GM12878 (cell line): ENCODE results near the gene MYLK3. TPM values are rescaled to one million over a fixed set of nuclear protein-coding genes. Genes with fewer than 3 reads are reported as not detected.

Experiments
- ATAC-seq: fragments of 200-7000 bp; cut with Tn5 transposase; 3 replicates; pipeline ENCODE4 v1.9.1; 2020; ENCODE audit warnings: mild to moderate bottlenecking, moderate library complexity
- BruUV-seq: library from RNA; stranded (reverse); fragments of 400-500 nt; replicated peaks from 2 replicates; lab custom pipeline; 2021; lab: Mats Ljungman, UMichigan
- CTCF ChIA-PET: fragments of 300-600 bp; sonication (Branson Sonifier 250); formaldehyde crosslinking; extraction: SDS; loops from one replicate; lab custom pipeline; 2021; ENCODE audit warnings: inconsistent platforms; lab: Yijun Ruan, JAX
- POLR2A ChIA-PET: fragments of 350-600 bp; formaldehyde crosslinking; extraction: SDS; loops from one replicate; lab custom pipeline; 2021; ENCODE audit warnings: inconsistent platforms; lab: Charles Lee
- RAD21 ChIA-PET: fragments of 300-600 bp; sonication (Branson Sonifier 250); formaldehyde crosslinking; loops from one replicate; lab custom pipeline; 2023; ENCODE audit warnings: antibody characterized with exemption; ENCODE audit not compliant: unreplicated experiment; lab: Charles Lee
- SMC1A ChIA-PET: fragments of 300-600 bp; sonication (Branson Sonifier 250); formaldehyde crosslinking; loops from one replicate; lab custom pipeline; 2023; ENCODE audit not compliant: unreplicated experiment, uncharacterized antibody; lab: Charles Lee
- DNase-seq: peaks from one replicate; pipeline ENCODE4 v3.0.0-alpha.2; 2011; ENCODE audit warnings: low read depth, low spot score
- FAIRE-seq: peaks from 3 replicates; lab custom pipeline; 2011; peaks lifted over from hg19 to GRCh38; lab: Jason Lieb, UNC
- H2AFZ ChIP-seq: 2 replicates; pipeline ENCODE4 v1.6.0; 2011; ENCODE audit warnings: low read depth, low read length, control low read depth; ENCODE audit not compliant: control insufficient read depth
- H3K27ac ChIP-seq: 2 replicates; pipeline ENCODE4 v1.5.1; 2011; ENCODE audit warnings: control low read depth; ENCODE audit not compliant: control insufficient read depth, insufficient read depth
- H3K27me3 ChIP-seq, 2 experiments: replicated peaks in 1 of 2; 2 replicates each; pipeline versions ENCODE4 v1.6.0 to v1.6.1; 2011; ENCODE audit warnings: low read length in 1 of 2; ENCODE audit not compliant: control insufficient read depth in 2 of 2, insufficient read depth in 2 of 2
- H3K36me3 ChIP-seq, 2 experiments: 2 replicates each; pipeline ENCODE4 v1.5.1; 2011; ENCODE audit warnings: low read length in 1 of 2; ENCODE audit not compliant: control insufficient read depth in 2 of 2, insufficient read depth in 2 of 2
- H3K4me1 ChIP-seq: 2 replicates; pipeline ENCODE4 v1.6.1; 2011; ENCODE audit warnings: mild to moderate bottlenecking, low read length, moderate library complexity, mixed read lengths; ENCODE audit not compliant: control insufficient read depth, insufficient read depth
- H3K4me2 ChIP-seq: 2 replicates; pipeline ENCODE4 v1.6.0; 2011; ENCODE audit warnings: control low read depth; ENCODE audit not compliant: control insufficient read depth, insufficient read depth
- H3K4me3 ChIP-seq: fragments of 200-600 bp; sonication (generic); 2 replicates; pipeline ENCODE4 v1.5.1; 2016
- H3K79me2 ChIP-seq: 2 replicates; pipeline ENCODE4 v1.6.0; 2011; ENCODE audit warnings: low read length; ENCODE audit not compliant: control insufficient read depth, insufficient read depth
- H3K9ac ChIP-seq: 2 replicates; pipeline ENCODE4 v1.8.0; 2011; ENCODE audit warnings: low read length, control low read depth, mixed read lengths; ENCODE audit not compliant: control insufficient read depth, insufficient read depth
- H3K9me3 ChIP-seq: replicated peaks from 3 replicates; pipeline ENCODE4 v1.5.1; 2011; ENCODE audit warnings: mild to moderate bottlenecking, low read length; ENCODE audit not compliant: control insufficient read depth, insufficient read depth
- H4K20me1 ChIP-seq: 2 replicates; pipeline ENCODE4 v1.6.0; 2011; ENCODE audit not compliant: control insufficient read depth, insufficient read depth
- ESRRA ChIP-seq: IDR thresholded peaks from 2 replicates; pipeline ENCODE4 v1.6.1; 2012; ENCODE audit warnings: mild to moderate bottlenecking, low read length, improper control_type of control experiment
- GABPA ChIP-seq: IDR thresholded peaks from 2 replicates; pipeline ENCODE4 v1.6.1; 2014; ENCODE audit warnings: antibody characterized with exemption, low read depth, mild to moderate bottlenecking, inconsistent platforms
- HDAC2 ChIP-seq: fragments of 200-600 bp; sonication (generic); IDR thresholded peaks from 2 replicates; pipeline ENCODE4 v1.6.1; 2017
- KLF5 ChIP-seq: fragments of 450-650 bp; IDR thresholded peaks from 2 replicates; pipeline ENCODE4 v1.6.1; 2014; ENCODE audit warnings: mild to moderate bottlenecking; ENCODE audit not compliant: partially characterized antibody
- LARP7 ChIP-seq: fragments of 450-650 bp; IDR thresholded peaks from 2 replicates; pipeline ENCODE4 v1.6.1; 2017; ENCODE audit warnings: mild to moderate bottlenecking
- MXI1 ChIP-seq: fragments of 150-350 bp; IDR thresholded peaks from 2 replicates; pipeline ENCODE4 v1.6.1; 2011; ENCODE audit warnings: low read depth, mild to moderate bottlenecking, inconsistent platforms, low read length, improper control_type of control experiment
- MYB ChIP-seq: fragments of 150-350 bp; IDR thresholded peaks from 2 replicates; pipeline ENCODE4 v1.6.1; 2014; ENCODE audit warnings: mild to moderate bottlenecking, low read depth, low read length, borderline replicate concordance
- POLR2AphosphoS2 ChIP-seq: IDR thresholded peaks from 2 replicates; pipeline ENCODE4 v1.6.1; 2011; ENCODE audit warnings: low read depth, mild to moderate bottlenecking, low read length, improper control_type of control experiment, moderate library complexity
- RELA ChIP-seq: fragments of 450-650 bp; IDR thresholded peaks from 2 replicates; pipeline ENCODE4 v1.8.0; 2014; ENCODE audit warnings: borderline replicate concordance; ENCODE audit not compliant: partially characterized antibody
- SMAD5 ChIP-seq: IDR thresholded peaks from 2 replicates; pipeline ENCODE4 v1.6.1; 2016; ENCODE audit warnings: antibody characterized with exemption, low read depth
- ZNF24 ChIP-seq: fragments of 450-650 bp; IDR thresholded peaks from 2 replicates; pipeline ENCODE4 v1.6.1; 2017; ENCODE audit warnings: antibody characterized with exemption, mild to moderate bottlenecking
- ZNF384 ChIP-seq: IDR thresholded peaks from 2 replicates; pipeline ENCODE4 v1.6.1; 2012; ENCODE audit warnings: low read depth, mild to moderate bottlenecking, low read length, improper control_type of control experiment, borderline replicate concordance
- WGBS: methylation state at CpG from one replicate; pipeline ENCODE4 v1.1.6; 2016; ENCODE audit warnings: low lambda C conversion rate; ENCODE audit not compliant: insufficient replicate concordance, insufficient coverage; ENCODE audit errors: missing lambda C conversion rate; 5-methylcytosine and 5-hydroxymethylcytosine counted together
- in situ Hi-C: fragments of 300-500 bp; cut with MboI; formaldehyde crosslinking; loops from 9 replicates; pipeline ENCODE4 v1.14.3; 2018; ENCODE audit warnings: mixed read lengths
- intact Hi-C: fragments of 100-400 bp; cut with micrococcal nuclease; formaldehyde crosslinking; loops from one replicate; pipeline ENCODE4 v1.14.2; 2022; ENCODE audit not compliant: unreplicated experiment
- polyA plus RNA-seq, 11 experiments: library from polyadenylated mRNA; depleted of rRNA in 4 of 11; unstranded in 6 of 11; stranded (reverse) in 5 of 11; fragments of >200 nt; fragmentation: Nextera tagmentation in 4 of 11; fragmentation: Illumina TruSeq in 1 of 11; extraction: Ambion mirVana in 4 of 11; extraction: Trizol in 1 of 11; gene quantifications; 1 replicate in 1 of 11; 2 replicates in 10 of 11; pipeline versions ENCODE4 v1.2.1 to v1.2.3, GENCODE V29; 2011 to 2016; ENCODE audit warnings: inconsistent platforms in 2 of 11, missing spikeins in 2 of 11, low read depth in 1 of 11
- total RNA-seq, 4 experiments: library from RNA; depleted of rRNA in 3 of 4; stranded (reverse); fragments of >200 nt in 3 of 4; fragmentation: Illumina TruSeq in 1 of 4; extraction: Trizol in 1 of 4; gene quantifications; 2 replicates each; pipeline versions ENCODE4 v1.2.1 to v1.2.3, GENCODE V29; 2013 to 2021
- TF ChIP-seq, protein P1 (sequence below): fragments of 450-650 bp; IDR thresholded peaks from 2 replicates; pipeline ENCODE4 v1.6.1; 2017; ENCODE audit warnings: borderline replicate concordance
- TF ChIP-seq, protein P2 (sequence below): IDR thresholded peaks from 2 replicates; pipeline ENCODE4 v1.6.1; 2011; ENCODE audit warnings: low read depth, mild to moderate bottlenecking, low read length, moderate library complexity, borderline replicate concordance; ENCODE audit errors: extremely low read depth
- TF ChIP-seq, protein P3 (sequence below): fragments of 450-650 bp; IDR thresholded peaks from 2 replicates; pipeline ENCODE4 v1.6.1; 2017; ENCODE audit warnings: antibody characterized with exemption, mild to moderate bottlenecking, moderate library complexity

MYLK3 gene
- total and polyA plus RNA-seq, 10 of the 15 experiments (the other 5 are each of a cell fraction or from before 2014, with no cell fraction given) = 0.02 to 0.46 (median 0.17) TPM

GRCh38 chr16:46718214-46718613 is 29.9 kb downstream of the MYLK3 start:
- no peak for FAIRE-seq
- Histone ChIP-seq H3K9me3 (no peaks in the 10 kb centered on the region), H3K36me3 (no peaks in the 10 kb centered on the region), H3K79me2 (no peaks in the 10 kb centered on the region), H3K27me3 (no peaks in the 10 kb centered on the region), H3K9ac (no peak overlapping the region), H4K20me1 (no peaks in the 10 kb centered on the region), H3K4me3 (no peak overlapping the region), H3K4me1 (peaks cover 4% of the 10 kb centered on the region), H3K27ac (no peak overlapping the region), H3K4me2 (no peak overlapping the region), H2AFZ (no peak overlapping the region)
- ChIA-PET POLR2A (no interaction called here), SMC1A (no interaction called here), RAD21 (no interaction called here), CTCF (no interaction called here)
- BruUV-seq = no TSS peak
- intact Hi-C loops (no loop called here), in situ Hi-C loops (no loop called here)
- 83% methylated on average over 8 of the region's 8 CpGs for WGBS
- TF ChIP-seq POLR2AphosphoS2 (no peak), ESRRA (no peak), ZNF384 (no peak), KLF5 (no peak), SMAD5 (no peak), RELA (no peak), GABPA (no peak), MYB (no peak), ZNF24 (no peak), LARP7 (no peak), HDAC2 (no peak), MXI1 (no peak)
- TF ChIP-seq, protein P1, sequence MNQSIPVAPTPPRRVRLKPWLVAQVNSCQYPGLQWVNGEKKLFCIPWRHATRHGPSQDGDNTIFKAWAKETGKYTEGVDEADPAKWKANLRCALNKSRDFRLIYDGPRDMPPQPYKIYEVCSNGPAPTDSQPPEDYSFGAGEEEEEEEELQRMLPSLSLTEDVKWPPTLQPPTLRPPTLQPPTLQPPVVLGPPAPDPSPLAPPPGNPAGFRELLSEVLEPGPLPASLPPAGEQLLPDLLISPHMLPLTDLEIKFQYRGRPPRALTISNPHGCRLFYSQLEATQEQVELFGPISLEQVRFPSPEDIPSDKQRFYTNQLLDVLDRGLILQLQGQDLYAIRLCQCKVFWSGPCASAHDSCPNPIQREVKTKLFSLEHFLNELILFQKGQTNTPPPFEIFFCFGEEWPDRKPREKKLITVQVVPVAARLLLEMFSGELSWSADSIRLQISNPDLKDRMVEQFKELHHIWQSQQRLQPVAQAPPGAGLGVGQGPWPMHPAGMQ = no peak
- TF ChIP-seq, protein P2, sequence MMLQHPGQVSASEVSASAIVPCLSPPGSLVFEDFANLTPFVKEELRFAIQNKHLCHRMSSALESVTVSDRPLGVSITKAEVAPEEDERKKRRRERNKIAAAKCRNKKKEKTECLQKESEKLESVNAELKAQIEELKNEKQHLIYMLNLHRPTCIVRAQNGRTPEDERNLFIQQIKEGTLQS = no peak
- TF ChIP-seq, protein P3, sequence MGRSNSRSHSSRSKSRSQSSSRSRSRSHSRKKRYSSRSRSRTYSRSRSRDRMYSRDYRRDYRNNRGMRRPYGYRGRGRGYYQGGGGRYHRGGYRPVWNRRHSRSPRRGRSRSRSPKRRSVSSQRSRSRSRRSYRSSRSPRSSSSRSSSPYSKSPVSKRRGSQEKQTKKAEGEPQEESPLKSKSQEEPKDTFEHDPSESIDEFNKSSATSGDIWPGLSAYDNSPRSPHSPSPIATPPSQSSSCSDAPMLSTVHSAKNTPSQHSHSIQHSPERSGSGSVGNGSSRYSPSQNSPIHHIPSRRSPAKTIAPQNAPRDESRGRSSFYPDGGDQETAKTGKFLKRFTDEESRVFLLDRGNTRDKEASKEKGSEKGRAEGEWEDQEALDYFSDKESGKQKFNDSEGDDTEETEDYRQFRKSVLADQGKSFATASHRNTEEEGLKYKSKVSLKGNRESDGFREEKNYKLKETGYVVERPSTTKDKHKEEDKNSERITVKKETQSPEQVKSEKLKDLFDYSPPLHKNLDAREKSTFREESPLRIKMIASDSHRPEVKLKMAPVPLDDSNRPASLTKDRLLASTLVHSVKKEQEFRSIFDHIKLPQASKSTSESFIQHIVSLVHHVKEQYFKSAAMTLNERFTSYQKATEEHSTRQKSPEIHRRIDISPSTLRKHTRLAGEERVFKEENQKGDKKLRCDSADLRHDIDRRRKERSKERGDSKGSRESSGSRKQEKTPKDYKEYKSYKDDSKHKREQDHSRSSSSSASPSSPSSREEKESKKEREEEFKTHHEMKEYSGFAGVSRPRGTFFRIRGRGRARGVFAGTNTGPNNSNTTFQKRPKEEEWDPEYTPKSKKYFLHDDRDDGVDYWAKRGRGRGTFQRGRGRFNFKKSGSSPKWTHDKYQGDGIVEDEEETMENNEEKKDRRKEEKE = no peak
- DNase-seq = no peak
- no peak for ATAC-seq
